GM19043 (cell line): Measurements from ENCODE around the gene EIF3J.

Experiments
- ATAC-seq: cut with Tn5 transposase; IDR thresholded peaks from one replicate; pipeline ENCODE4 v1.9.1; 2021; ENCODE audit warnings: low read depth; ENCODE audit not compliant: unreplicated experiment

The EIF3J gene

GRCh38 chr15:44591326-44591725 is 54.4 kb downstream of the EIF3J start:
- no peak for ATAC-seq

GRCh38 chr15:44593042-44593736 is 56.2 kb downstream of the EIF3J start:
- no peak for ATAC-seq

- ATAC-seq: no peak
Observed at GRCh38 chr15:44595246-44595645, 58.3 kb downstream of the EIF3J start.

- ATAC-seq: no peak
Observed at GRCh38 chr15:44595656-44596510, 58.9 kb downstream of the EIF3J start.

- ATAC-seq: no peak
Observed at GRCh38 chr15:44596511-44597010, 59.6 kb downstream of the EIF3J start.

- ATAC-seq: no peak
Observed at GRCh38 chr15:44598066-44598465, 61.1 kb downstream of the EIF3J start.

GRCh38 chr15:44598892-44599291 is 61.9 kb downstream of the EIF3J start:
- no peak for ATAC-seq

- no peak for ATAC-seq
Observed at GRCh38 chr15:44603126-44603525, 66.2 kb downstream of the EIF3J start.

GRCh38 chr15:44606740-44607139 is 69.8 kb downstream of the EIF3J start:
- ATAC-seq: no peak
